Endothelial cell of umbilical vein (primary cell): ENCODE measurements around the gene MED4. TPM values are rescaled to one million over a fixed set of nuclear protein-coding genes. Genes with fewer than 3 reads are reported as not detected.

Experiments
- BruUV-seq: library from RNA; stranded (reverse); fragments of 400-500 nt; replicated peaks from 2 replicates; lab custom pipeline; 2021; lab: Mats Ljungman, UMichigan
- CTCF ChIA-PET: fragments of 300-600, 350-600 bp; sonication (Branson Sonifier 250); formaldehyde crosslinking; loops from one replicate; lab custom pipeline; 2021; ENCODE audit warnings: antibody characterized with exemption, inconsistent platforms; lab: Charles Lee
- POLR2A ChIA-PET: fragments of 300-600, 350-600 bp; sonication (Branson Sonifier 250); formaldehyde crosslinking; loops from one replicate; lab custom pipeline; 2021; ENCODE audit warnings: antibody characterized with exemption, inconsistent platforms; lab: Charles Lee
- DNase-seq: peaks from one replicate; pipeline ENCODE4 v3.0.0-alpha.2; 2011; ENCODE audit warnings: low read depth, low spot score
- FAIRE-seq: peaks from 2 replicates; lab custom pipeline; 2011; peaks lifted over from hg19 to GRCh38; lab: Jason Lieb, UNC
- H2AFZ ChIP-seq: 2 replicates; pipeline ENCODE4 v1.6.0; 2012; ENCODE audit warnings: low read depth, low read length, control low read depth, inconsistent platforms
- H3K27ac ChIP-seq: 2 replicates; pipeline ENCODE4 v1.5.1; 2011; ENCODE audit warnings: low read depth, mild to moderate bottlenecking, control low read depth, low read length, moderate library complexity; ENCODE audit not compliant: insufficient read depth
- H3K27me3 ChIP-seq, 2 experiments: 2 replicates each; pipeline versions ENCODE4 v1.6.0 to v1.6.1; 2011; ENCODE audit warnings: low read length in 2 of 2, mixed read lengths in 1 of 2; ENCODE audit not compliant: control insufficient read depth in 2 of 2, insufficient read depth in 2 of 2
- H3K36me3 ChIP-seq, 2 experiments: 2 replicates in 1 of 2; 3 replicates in 1 of 2; pipeline ENCODE4 v1.5.1; 2011; ENCODE audit warnings: low read length in 2 of 2, mild to moderate bottlenecking in 1 of 2, moderate library complexity in 1 of 2; ENCODE audit not compliant: control insufficient read depth in 2 of 2, insufficient read depth in 2 of 2; ENCODE audit errors: extremely low read depth in 1 of 2
- H3K4me1 ChIP-seq: 3 replicates; pipeline ENCODE4 v1.5.1; 2011; ENCODE audit warnings: mild to moderate bottlenecking, low read length; ENCODE audit not compliant: control insufficient read depth, insufficient read depth; ENCODE audit errors: extremely low read depth
- H3K4me2 ChIP-seq: 2 replicates; pipeline ENCODE4 v1.6.1; 2011; ENCODE audit warnings: low read length, control low read depth, mixed read lengths; ENCODE audit not compliant: insufficient read depth
- H3K4me3 ChIP-seq, 3 experiments: fragments of 200-600 bp in 1 of 3; sonication (generic), shearing (Covaris generic) in 1 of 3; replicated peaks in 1 of 3; 2 replicates each; pipeline ENCODE4 v1.5.1; 2011 to 2016; ENCODE audit warnings: control low read depth in 3 of 3, low read length in 3 of 3, mild to moderate bottlenecking in 2 of 3, inconsistent platforms in 1 of 3, low read depth in 1 of 3, moderate library complexity in 1 of 3; ENCODE audit not compliant: insufficient read depth in 1 of 3
- H3K79me2 ChIP-seq: 2 replicates; pipeline ENCODE4 v1.6.0; 2012; ENCODE audit warnings: low read length, inconsistent platforms; ENCODE audit not compliant: control insufficient read depth, insufficient read depth
- H3K9ac ChIP-seq: replicated peaks from 2 replicates; pipeline ENCODE3; 2011; ENCODE audit warnings: low read length, control low read depth; ENCODE audit not compliant: insufficient read depth; ENCODE audit errors: extremely low read depth
- H3K9me1 ChIP-seq: replicated peaks from 3 replicates; pipeline ENCODE4 v1.6.0; 2011; ENCODE audit warnings: mild to moderate bottlenecking, low read length; ENCODE audit not compliant: control insufficient read depth, insufficient read depth; ENCODE audit errors: extremely low read depth
- H3K9me3 ChIP-seq: replicated peaks from 2 replicates; pipeline ENCODE4 v1.5.1; 2012; ENCODE audit warnings: low read length, inconsistent platforms; ENCODE audit not compliant: control insufficient read depth, insufficient read depth
- H4K20me1 ChIP-seq: replicated peaks from 2 replicates; pipeline ENCODE3; 2011; ENCODE audit warnings: mild to moderate bottlenecking, low read length; ENCODE audit not compliant: control insufficient read depth, insufficient read depth; ENCODE audit errors: extremely low read depth
- EZH2 ChIP-seq: IDR thresholded peaks from 2 replicates; pipeline ENCODE4 v1.6.1; 2012; ENCODE audit warnings: borderline replicate concordance, low read depth, mild to moderate bottlenecking, moderate library complexity, low read length, inconsistent platforms; ENCODE audit not compliant: severe bottlenecking
- FOS ChIP-seq: IDR thresholded peaks from 2 replicates; pipeline ENCODE4 v1.6.1; 2011; ENCODE audit warnings: mild to moderate bottlenecking, low read length, moderate library complexity, borderline replicate concordance; ENCODE audit not compliant: insufficient read depth
- GATA2 ChIP-seq: IDR thresholded peaks from 2 replicates; pipeline ENCODE4 v1.7.0; 2011; ENCODE audit warnings: low read depth, mild to moderate bottlenecking, moderate library complexity, mixed read lengths, low read length; ENCODE audit not compliant: insufficient read length, insufficient read depth
- JUN ChIP-seq: IDR thresholded peaks from 2 replicates; pipeline ENCODE4 v1.6.1; 2011; ENCODE audit warnings: borderline replicate concordance, low read depth; ENCODE audit not compliant: insufficient read length, insufficient read depth
- MYC ChIP-seq: IDR thresholded peaks from one replicate; pipeline ENCODE4 v1.6.1; 2011; ENCODE audit warnings: mild to moderate bottlenecking, low read depth, low read length
- POLR2A ChIP-seq: IDR thresholded peaks from 2 replicates; pipeline ENCODE4 v1.6.1; 2012; ENCODE audit warnings: low read depth, mild to moderate bottlenecking, control low read depth, low read length
- POLR2AphosphoS5 ChIP-seq: IDR thresholded peaks from 2 replicates; pipeline ENCODE4 v1.6.1; 2012; ENCODE audit warnings: low read depth, mild to moderate bottlenecking, control low read depth, low read length, moderate library complexity; ENCODE audit not compliant: insufficient read depth
- dilution Hi-C: fragments of 300-500 bp; cut with MboI; formaldehyde crosslinking; loops from one replicate; pipeline ENCODE4 v1.15.0; 2019; ENCODE audit warnings: low sequenced_read_pairs; ENCODE audit not compliant: extremely low pct_ligation_motif_present
- intact Hi-C: fragments of 100-400 bp; cut with micrococcal nuclease; formaldehyde crosslinking; loops from one replicate; pipeline ENCODE4 v1.10.0; 2022
- polyA plus RNA-seq, 4 experiments: library from polyadenylated mRNA; depleted of rRNA in 3 of 4; stranded (reverse) in 3 of 4; unstranded in 1 of 4; fragments of >200 nt; gene quantifications; 2 replicates each; pipeline versions ENCODE4 v1.2.1 to v1.2.3, GENCODE V29; 2011 to 2012; ENCODE audit warnings: missing spikeins in 1 of 4
- total RNA-seq: library from RNA; stranded (reverse); gene quantifications from 2 replicates; pipeline ENCODE4 v1.2.3, GENCODE V29; 2021
- TF ChIP-seq, protein P1 (sequence below): IDR thresholded peaks from 2 replicates; pipeline ENCODE4 v1.6.1; 2011; ENCODE audit not compliant: insufficient read depth, insufficient read length
- TF ChIP-seq, protein P2 (sequence below), 2 donors: IDR thresholded peaks; 1 replicate in 1 of 2; 2 replicates in 1 of 2; pipeline ENCODE4 v1.5.1; 2011; ENCODE audit warnings: low read length in 2 of 2, mild to moderate bottlenecking in 2 of 2, moderate library complexity in 2 of 2, control low read depth in 1 of 2, inconsistent platforms in 1 of 2, low read depth in 1 of 2; ENCODE audit not compliant: insufficient read depth in 1 of 2; ENCODE audit errors: extremely low read depth in 1 of 2

Gene MED4
- total and polyA plus RNA-seq, 2 donors (not counting 3 experiments of a cell fraction or from before 2014, with no cell fraction given) = 21.9 to 43.3 TPM

DNA sequence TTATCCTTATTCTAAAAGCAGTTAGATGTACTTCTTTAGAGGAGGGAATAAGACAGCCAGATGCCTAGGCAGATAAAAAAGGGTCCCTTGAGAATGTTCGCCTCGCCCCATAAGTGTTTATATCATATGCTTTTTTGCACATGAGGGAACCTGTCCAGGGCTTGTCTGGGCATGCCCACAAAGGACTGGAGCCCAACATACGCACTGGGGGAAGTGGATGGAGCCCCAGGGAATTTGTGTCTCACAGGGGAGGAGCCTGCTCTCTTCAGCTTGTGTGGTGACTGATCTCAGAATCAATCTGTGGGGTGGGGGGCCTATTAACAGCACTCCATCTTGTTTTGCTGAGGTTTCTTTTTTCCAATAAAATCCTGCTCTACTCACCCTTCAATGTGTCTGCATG lies 22.6 kb downstream of the MED4 start:
- Histone ChIP-seq H3K27me3 (no peaks in the 10 kb centered on the region), H3K27ac (peak overlapping the region; percentile 23), H3K36me3 (peaks cover 16 to 19% of the 10 kb centered on the region in 2 experiments), H3K4me2 (no peak overlapping the region), H3K79me2 (no peaks in the 10 kb centered on the region), H3K4me1 (no peaks in the 10 kb centered on the region), H3K9me1 (no peaks in the 10 kb centered on the region), H3K9me3 (peaks cover 5% of the 10 kb centered on the region), H3K9ac (no peak overlapping the region), H2AFZ (no peak overlapping the region), H3K4me3 (no peak overlapping the region), H4K20me1 (no peaks in the 10 kb centered on the region)
- ChIA-PET POLR2A (no interaction called here), CTCF (no interaction called here)
- dilution Hi-C loops (no loop called here), intact Hi-C loops (no loop called here)
- DNase-seq (no peak), FAIRE-seq (no peak)
- no TSS peak for BruUV-seq
- TF ChIP-seq EZH2 (no peak), POLR2AphosphoS5 (no peak), GATA2 (no peak), MYC (no peak), POLR2A (no peak), FOS (no peak), JUN (no peak)
- TF ChIP-seq, protein P1, sequence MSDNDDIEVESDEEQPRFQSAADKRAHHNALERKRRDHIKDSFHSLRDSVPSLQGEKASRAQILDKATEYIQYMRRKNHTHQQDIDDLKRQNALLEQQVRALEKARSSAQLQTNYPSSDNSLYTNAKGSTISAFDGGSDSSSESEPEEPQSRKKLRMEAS = no peak
- TF ChIP-seq, protein P2, sequence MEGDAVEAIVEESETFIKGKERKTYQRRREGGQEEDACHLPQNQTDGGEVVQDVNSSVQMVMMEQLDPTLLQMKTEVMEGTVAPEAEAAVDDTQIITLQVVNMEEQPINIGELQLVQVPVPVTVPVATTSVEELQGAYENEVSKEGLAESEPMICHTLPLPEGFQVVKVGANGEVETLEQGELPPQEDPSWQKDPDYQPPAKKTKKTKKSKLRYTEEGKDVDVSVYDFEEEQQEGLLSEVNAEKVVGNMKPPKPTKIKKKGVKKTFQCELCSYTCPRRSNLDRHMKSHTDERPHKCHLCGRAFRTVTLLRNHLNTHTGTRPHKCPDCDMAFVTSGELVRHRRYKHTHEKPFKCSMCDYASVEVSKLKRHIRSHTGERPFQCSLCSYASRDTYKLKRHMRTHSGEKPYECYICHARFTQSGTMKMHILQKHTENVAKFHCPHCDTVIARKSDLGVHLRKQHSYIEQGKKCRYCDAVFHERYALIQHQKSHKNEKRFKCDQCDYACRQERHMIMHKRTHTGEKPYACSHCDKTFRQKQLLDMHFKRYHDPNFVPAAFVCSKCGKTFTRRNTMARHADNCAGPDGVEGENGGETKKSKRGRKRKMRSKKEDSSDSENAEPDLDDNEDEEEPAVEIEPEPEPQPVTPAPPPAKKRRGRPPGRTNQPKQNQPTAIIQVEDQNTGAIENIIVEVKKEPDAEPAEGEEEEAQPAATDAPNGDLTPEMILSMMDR (IDR thresholded peaks at IDR 0.05; ENCODE audit: extremely low read depth in 1 of 2, insufficient read depth in 1 of 2, low read depth in 1 of 2, low read length in 2 of 2) = no peak
